Mesendoderm (in vitro differentiated cells): Measurements from ENCODE around the gene PTCH2.

Source experiments
- DNase-seq: peaks from one replicate; pipeline ENCODE4 v3.0.0; 2013
- H2AK5ac ChIP-seq: 2 replicates; pipeline ENCODE4 v1.6.1; 2013; ENCODE audit warnings: low read length, inconsistent platforms
- H2BK120ac ChIP-seq: 2 replicates; pipeline ENCODE4 v1.6.1; 2013; ENCODE audit warnings: low read depth, mild to moderate bottlenecking, low read length, moderate library complexity, mixed read lengths
- H2BK15ac ChIP-seq: replicated peaks from 2 replicates; pipeline ENCODE4 v1.6.1; 2013; ENCODE audit warnings: low read depth, mild to moderate bottlenecking, moderate library complexity
- H2BK5ac ChIP-seq: 2 replicates; pipeline ENCODE4 v1.6.1; 2013; ENCODE audit warnings: low read length, inconsistent platforms
- H3K18ac ChIP-seq: 2 replicates; pipeline ENCODE4 v1.6.1; 2013; ENCODE audit warnings: mild to moderate bottlenecking, low read length, mixed read lengths
- H3K23ac ChIP-seq: one replicate; pipeline ENCODE4 v1.6.1; 2013; ENCODE audit warnings: low read length
- H3K27ac ChIP-seq: 2 replicates; pipeline ENCODE4 v1.5.1; 2013; ENCODE audit warnings: low read depth, mild to moderate bottlenecking, inconsistent platforms, low read length, moderate library complexity
- H3K27me3 ChIP-seq: 2 replicates; pipeline ENCODE4 v1.6.1; 2013; ENCODE audit warnings: low read length, control low read depth, mild to moderate bottlenecking, inconsistent platforms; ENCODE audit not compliant: insufficient read depth, poor library complexity
- H3K36me3 ChIP-seq: 2 replicates; pipeline ENCODE4 v1.6.1; 2013; ENCODE audit warnings: low read length, inconsistent platforms; ENCODE audit not compliant: control insufficient read depth, insufficient read depth
- H3K4ac ChIP-seq: one replicate; pipeline ENCODE4 v1.6.1; 2013; ENCODE audit warnings: low read depth, mild to moderate bottlenecking, low read length, moderate library complexity
- H3K4me1 ChIP-seq: 2 replicates; pipeline ENCODE4 v1.6.1; 2013; ENCODE audit warnings: low read depth, low read length, inconsistent platforms; ENCODE audit not compliant: control insufficient read depth
- H3K4me2 ChIP-seq: 2 replicates; pipeline ENCODE4 v1.6.1; 2013; ENCODE audit warnings: low read length
- H3K4me3 ChIP-seq: 2 replicates; pipeline ENCODE4 v1.5.1; 2013; ENCODE audit warnings: mild to moderate bottlenecking, low read length
- H3K56ac ChIP-seq: one replicate; pipeline ENCODE4 v1.6.1; 2013; ENCODE audit warnings: low read length
- H3K79me1 ChIP-seq: 2 replicates; pipeline ENCODE4 v1.6.1; 2013; ENCODE audit warnings: low read length, inconsistent platforms
- H3K79me2 ChIP-seq: 2 replicates; pipeline ENCODE4 v1.6.1; 2013; ENCODE audit warnings: mild to moderate bottlenecking, low read length; ENCODE audit not compliant: control insufficient read depth, insufficient read depth
- H3K9ac ChIP-seq: 2 replicates; pipeline ENCODE4 v1.6.1; 2013; ENCODE audit warnings: low read length, inconsistent platforms
- H4K5ac ChIP-seq: one replicate; pipeline ENCODE4 v1.6.1; 2013; ENCODE audit warnings: low read length
- H4K8ac ChIP-seq: one replicate; pipeline ENCODE4 v1.6.1; 2013; ENCODE audit warnings: low read depth, mild to moderate bottlenecking, control low read depth, low read length, moderate library complexity
- WGBS: extraction: QIAGEN DNeasy Blood & Tissue Kit; methylation state at CpG from one replicate; pipeline ENCODE4 v1.1.7; 2013; ENCODE audit warnings: low lambda C conversion rate, missing lambda C conversion rate; ENCODE audit not compliant: insufficient coverage; ENCODE audit errors: extremely low coverage; 5-methylcytosine and 5-hydroxymethylcytosine counted together

The PTCH2 gene

DNA sequence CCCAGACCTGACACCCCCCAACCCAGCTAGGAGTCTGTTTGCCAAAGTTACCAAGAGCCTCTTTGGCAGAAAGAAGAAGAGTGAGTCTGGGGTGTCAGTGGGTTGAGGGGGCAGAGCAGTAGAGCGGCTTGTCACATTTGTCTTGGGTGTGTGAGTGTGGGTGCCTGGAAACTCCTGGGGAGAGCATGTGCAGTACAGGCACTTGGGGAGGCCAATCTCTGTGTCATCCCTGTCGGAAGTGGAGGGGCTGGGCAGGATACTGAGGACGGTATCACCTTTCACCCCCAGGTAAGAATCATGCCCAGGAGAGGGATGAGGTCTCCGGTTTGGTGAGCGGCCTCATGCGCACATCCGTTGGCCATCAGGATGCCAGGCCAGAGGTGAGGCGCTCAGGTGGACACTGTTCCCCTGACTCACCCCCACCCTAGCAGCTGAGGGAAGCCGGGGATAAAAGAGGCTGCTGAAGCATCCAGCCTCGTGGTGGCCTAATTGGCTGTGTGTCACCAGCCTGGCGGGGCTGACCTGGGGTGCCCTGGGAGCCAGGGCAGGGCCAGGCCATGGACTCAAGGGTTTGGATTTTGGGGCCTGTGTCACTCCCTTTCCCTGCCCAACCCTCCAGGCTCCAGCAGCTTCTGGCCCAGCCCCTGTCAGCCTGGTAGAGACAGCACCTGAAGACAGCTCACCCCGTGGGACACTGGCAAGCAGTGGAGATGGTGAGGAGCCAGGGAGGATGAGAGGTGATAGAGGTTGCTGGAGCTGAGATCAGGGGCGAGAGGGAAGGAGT is 39.5 kb downstream of the PTCH2 start:
- no peak overlapping the region for H2BK15ac ChIP-seq
- no CpG with 5 or more reads among the region's 13 CpGs for WGBS
- H3K27ac ChIP-seq, result no peak overlapping the region

DNA sequence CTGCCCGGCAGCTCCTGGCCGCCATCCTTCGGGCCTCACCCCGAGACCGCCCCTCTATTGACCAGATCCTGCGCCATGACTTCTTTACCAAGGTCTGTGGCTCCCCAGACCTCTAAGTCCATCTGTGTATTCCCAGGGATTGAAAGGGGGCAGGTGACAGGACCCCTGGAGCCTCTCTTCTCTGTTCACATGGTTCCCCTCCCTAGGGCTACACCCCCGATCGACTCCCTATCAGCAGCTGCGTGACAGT is 40.1 kb downstream of the PTCH2 start:
- no peak overlapping the region for H2AK5ac ChIP-seq
- H3K4me3 ChIP-seq, result no peak overlapping the region
- no peak overlapping the region for H3K9ac ChIP-seq
- H3K36me3 ChIP-seq, result no peaks in the 10 kb centered on the region
- H3K4ac ChIP-seq, result no peak overlapping the region
- H3K4me1 ChIP-seq, result peaks cover 15% of the 10 kb centered on the region
- H3K79me1 ChIP-seq, result peaks cover 7% of the 10 kb centered on the region
- no peaks in the 10 kb centered on the region for H3K27me3 ChIP-seq
- H3K79me2 ChIP-seq, result no peaks in the 10 kb centered on the region
- WGBS, result no CpG with 5 or more reads among the region's 9 CpGs
- no peak overlapping the region for H2BK120ac ChIP-seq
- no peak overlapping the region for H3K56ac ChIP-seq
- no peak overlapping the region for H3K4me2 ChIP-seq
- no peak overlapping the region for H3K27ac ChIP-seq
- H3K23ac ChIP-seq, result no peak overlapping the region
- no peak for DNase-seq
- H4K8ac ChIP-seq, result no peak overlapping the region
- no peak overlapping the region for H2BK5ac ChIP-seq
- no peak overlapping the region for H2BK15ac ChIP-seq
- no peak overlapping the region for H3K18ac ChIP-seq
- H4K5ac ChIP-seq, result no peak overlapping the region

More for the DNA sequence above, 39.5 kb downstream of the PTCH2 start:
- Histone ChIP-seq H3K9ac (no peak overlapping the region), H3K27me3 (no peaks in the 10 kb centered on the region), H3K36me3 (no peaks in the 10 kb centered on the region), H3K4me3 (no peak overlapping the region), H3K56ac (no peak overlapping the region), H2AK5ac (no peak overlapping the region), H4K5ac (no peak overlapping the region), H3K79me2 (no peaks in the 10 kb centered on the region), H2BK5ac (no peak overlapping the region), H2BK120ac (no peak overlapping the region), H3K4me2 (no peak overlapping the region), H3K18ac (no peak overlapping the region), H4K8ac (no peak overlapping the region), H3K23ac (no peak overlapping the region), H3K4ac (no peak overlapping the region), H3K79me1 (peaks cover 7% of the 10 kb centered on the region), H3K4me1 (peaks cover 17% of the 10 kb centered on the region)
- DNase-seq, result no peak

DNA sequence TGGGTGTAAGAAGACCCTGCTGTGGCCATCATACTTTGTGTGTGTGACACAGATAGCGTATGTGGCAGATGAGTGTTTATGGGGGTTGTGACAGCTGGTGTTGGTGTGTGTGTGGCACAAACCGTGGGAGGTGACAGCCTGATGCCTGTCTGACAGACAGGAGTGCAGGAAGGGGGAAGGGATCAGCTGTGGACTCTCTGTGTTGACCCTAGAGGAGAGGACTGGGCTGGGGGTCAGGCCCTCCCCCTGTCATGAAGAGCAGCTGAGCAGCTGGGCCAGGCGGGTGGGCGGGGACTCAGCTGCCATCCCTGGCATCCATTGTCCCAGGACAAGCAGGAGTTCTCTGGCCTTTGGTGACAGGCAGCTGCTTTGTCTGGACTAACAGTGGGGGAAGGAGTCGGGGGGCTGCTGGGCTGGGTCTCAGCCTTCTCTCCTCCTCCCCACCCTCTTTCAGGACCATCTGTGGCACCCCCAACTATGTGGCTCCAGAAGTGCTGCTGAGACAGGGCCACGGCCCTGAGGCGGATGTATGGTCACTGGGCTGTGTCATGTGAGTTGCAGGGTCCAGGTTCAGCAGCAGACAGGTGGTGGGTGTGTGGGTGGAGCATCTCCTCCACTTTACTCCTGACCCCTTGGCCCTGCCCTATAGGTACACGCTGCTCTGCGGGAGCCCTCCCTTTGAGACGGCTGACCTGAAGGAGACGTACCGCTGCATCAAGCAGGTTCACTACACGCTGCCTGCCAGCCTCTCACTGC is 40.6 kb downstream of the PTCH2 start:
- Histone ChIP-seq H3K27ac (no peak overlapping the region), H3K56ac (peak overlapping the region; percentile 5), H2AK5ac (no peak overlapping the region), H2BK15ac (no peak overlapping the region), H3K4me3 (no peak overlapping the region), H3K27me3 (no peaks in the 10 kb centered on the region), H3K9ac (no peak overlapping the region), H3K79me2 (no peaks in the 10 kb centered on the region), H3K36me3 (no peaks in the 10 kb centered on the region), H4K5ac (no peak overlapping the region), H2BK5ac (no peak overlapping the region), H3K4me2 (no peak overlapping the region), H3K4me1 (peaks cover 11% of the 10 kb centered on the region), H3K18ac (no peak overlapping the region), H4K8ac (no peak overlapping the region), H2BK120ac (no peak overlapping the region), H3K23ac (no peak overlapping the region), H3K79me1 (peaks cover 7% of the 10 kb centered on the region), H3K4ac (no peak overlapping the region)
- WGBS, result no CpG with 5 or more reads among the region's 13 CpGs
- DNase-seq, result no peak

DNA sequence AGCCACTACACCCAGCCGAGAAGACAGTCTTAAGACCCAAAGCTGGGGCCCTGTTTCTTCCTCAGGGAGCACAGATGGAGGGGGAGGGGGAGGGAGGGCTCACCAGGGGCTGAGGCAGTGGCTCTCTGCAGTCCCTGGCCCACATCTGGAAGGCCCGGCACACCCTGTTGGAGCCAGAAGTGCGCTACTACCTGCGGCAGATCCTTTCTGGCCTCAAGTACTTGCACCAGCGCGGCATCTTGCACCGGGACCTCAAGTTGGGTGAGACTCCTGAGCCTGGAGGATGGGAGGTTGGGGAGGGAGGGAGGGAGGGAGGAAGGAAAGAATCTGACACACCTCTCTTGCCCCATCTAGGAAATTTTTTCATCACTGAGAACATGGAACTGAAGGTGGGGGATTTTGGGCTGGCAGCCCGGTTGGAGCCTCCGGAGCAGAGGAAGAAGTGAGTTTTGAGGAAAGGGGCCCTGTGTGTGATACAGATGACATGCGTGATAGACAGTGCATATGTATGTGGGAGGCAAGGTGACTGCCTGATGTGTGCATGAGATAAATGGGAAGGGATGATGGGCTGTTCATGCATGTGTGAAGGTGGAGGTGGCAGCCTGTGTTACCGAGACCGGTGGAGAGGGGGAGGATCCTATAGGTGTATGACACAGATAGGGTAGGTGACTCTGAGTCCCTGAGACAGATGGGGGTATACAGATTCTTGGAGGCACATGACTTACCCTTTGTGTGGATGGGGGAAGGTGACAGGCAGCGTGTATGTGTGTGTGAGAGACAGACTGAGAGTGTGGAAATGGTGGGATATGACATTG is 41.4 kb downstream of the PTCH2 start:
- H3K23ac ChIP-seq, result no peak overlapping the region
- H3K18ac ChIP-seq, result no peak overlapping the region
- H3K9ac ChIP-seq, result peak overlapping the region; percentile 50
- H3K79me2 ChIP-seq, result no peaks in the 10 kb centered on the region
- peaks cover 7% of the 10 kb centered on the region for H3K79me1 ChIP-seq
- no peak overlapping the region for H3K4me2 ChIP-seq
- H3K36me3 ChIP-seq, result no peaks in the 10 kb centered on the region
- H2AK5ac ChIP-seq, result no peak overlapping the region
- no peak overlapping the region for H3K4me3 ChIP-seq
- H3K27me3 ChIP-seq, result no peaks in the 10 kb centered on the region
- no peak overlapping the region for H2BK120ac ChIP-seq
- WGBS, result no CpG with 5 or more reads among the region's 13 CpGs
- peak overlapping the region; percentile 67 for H3K56ac ChIP-seq
- no peak overlapping the region for H4K8ac ChIP-seq
- no peak overlapping the region for H3K4ac ChIP-seq
- no peak overlapping the region for H3K27ac ChIP-seq
- H3K4me1 ChIP-seq, result peaks cover 6% of the 10 kb centered on the region
- no peak for DNase-seq
- no peak overlapping the region for H2BK5ac ChIP-seq
- no peak overlapping the region for H2BK15ac ChIP-seq
- H4K5ac ChIP-seq, result no peak overlapping the region

DNA sequence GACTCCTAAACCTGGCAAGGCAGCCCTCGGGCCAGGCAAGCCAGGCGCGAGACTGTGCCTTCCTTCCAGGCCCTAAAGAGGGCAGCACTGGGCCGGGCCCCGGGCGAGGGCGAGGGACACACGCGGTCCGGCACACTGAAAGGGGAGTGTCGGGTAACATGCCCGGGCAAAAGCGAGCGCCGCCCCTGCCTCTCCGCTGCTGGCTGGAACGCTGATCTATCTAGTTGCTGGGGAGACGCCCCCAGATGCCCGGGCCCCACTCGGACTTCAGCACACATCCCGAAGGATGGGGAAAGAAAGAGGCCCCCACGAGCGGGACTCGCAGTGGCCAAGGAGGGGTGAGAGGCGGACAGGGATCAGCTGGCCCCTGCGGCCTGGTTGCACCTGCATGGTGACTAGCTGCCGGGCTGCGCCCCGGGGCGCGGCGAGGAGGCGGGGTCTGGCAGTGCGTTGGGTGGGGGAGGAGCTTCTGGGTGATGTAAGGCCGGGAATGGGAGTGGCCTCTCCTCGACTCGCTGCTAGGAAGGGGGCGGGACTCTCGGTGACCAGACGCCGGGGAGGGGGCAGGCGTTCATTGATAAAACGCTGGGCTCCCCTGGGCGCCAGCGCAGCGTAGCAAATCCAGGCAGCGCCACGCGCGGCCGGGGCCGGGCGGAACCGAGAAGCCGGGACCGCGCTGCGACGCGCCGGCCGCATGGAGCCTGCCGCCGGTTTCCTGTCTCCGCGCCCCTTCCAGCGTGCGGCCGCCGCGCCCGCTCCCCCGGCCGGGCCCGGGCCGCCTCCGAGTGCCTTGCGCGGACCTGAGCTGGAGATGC is 43.1 kb downstream of the PTCH2 start, which contains the start of gene PLK3:
PLK3 (plus strand) TSS at position 608 of the 815 bp plus-strand sequence; CDS start at position 695, 87 bp downstream.
- no peak within 1 kb of the TSS for H4K5ac ChIP-seq
- H3K9ac ChIP-seq, result peak within 1 kb of the TSS; percentile 86
- no peak within 1 kb of the TSS for H2AK5ac ChIP-seq
- H3K4me2 ChIP-seq, result peak within 1 kb of the TSS; percentile 90
- H3K4me3 ChIP-seq, result peak within 1 kb of the TSS; percentile 73
- H3K4me1 ChIP-seq, result peaks cover 5% of the 10 kb centered on the region
- H3K27me3 ChIP-seq, result no peaks in the 10 kb centered on the region
- WGBS, result no CpG with 5 or more reads among the region's 79 CpGs
- H2BK15ac ChIP-seq, result no peak within 1 kb of the TSS
- peak within 1 kb of the TSS; percentile 71 for H2BK5ac ChIP-seq
- H3K18ac ChIP-seq, result peak within 1 kb of the TSS; percentile 72
- H3K79me2 ChIP-seq, result no peaks in the 10 kb centered on the region
- peak within 1 kb of the TSS; percentile 15 for H2BK120ac ChIP-seq
- H3K27ac ChIP-seq, result peak within 1 kb of the TSS; percentile 85
- H3K56ac ChIP-seq, result peak within 1 kb of the TSS; percentile 94
- H3K4ac ChIP-seq, result peak within 1 kb of the TSS; percentile 84
- DNase-seq, result peak; percentile 99
- H3K79me1 ChIP-seq, result peaks cover 7% of the 10 kb centered on the region
- peak within 1 kb of the TSS; percentile 98 for H3K23ac ChIP-seq
- no peaks in the 10 kb centered on the region for H3K36me3 ChIP-seq
- no peak within 1 kb of the TSS for H4K8ac ChIP-seq
